Sigmoid colon (tissue), 7 donors: ENCODE data around the gene ITGA5. TPM values are rescaled to one million over a fixed set of nuclear protein-coding genes. Genes with fewer than 3 reads are reported as not detected.

Experiments
- DNase-seq: peaks from one replicate; pipeline ENCODE4 v3.0.0-alpha.2; 2019
- H3K27ac ChIP-seq, 4 donors: fragments of 200-600 bp; sonication (generic); one replicate each; pipeline ENCODE4 v1.5.1; 2016 to 2019; ENCODE audit warnings: mild to moderate bottlenecking in 1 of 4
- H3K27me3 ChIP-seq, 3 donors: fragments of 200-600 bp; sonication (generic); one replicate each; pipeline ENCODE4 v1.5.1; 2019; ENCODE audit warnings: mild to moderate bottlenecking in 1 of 3
- H3K36me3 ChIP-seq, 4 donors: fragments of 200-600 bp; sonication (generic); one replicate each; pipeline ENCODE4 v1.5.1; 2016 to 2019
- H3K4me1 ChIP-seq, 4 donors: fragments of 200-600 bp; sonication (generic); one replicate each; pipeline ENCODE4 v1.5.1; 2017 to 2019
- H3K4me3 ChIP-seq, 4 donors: fragments of 200-600 bp; sonication (generic); one replicate each; pipeline ENCODE4 v1.5.1; 2017 to 2019; ENCODE audit warnings: mild to moderate bottlenecking in 2 of 4, moderate library complexity in 1 of 4
- H3K9me3 ChIP-seq, 4 donors: fragments of 200-600 bp in 3 of 4; sonication (generic) in 3 of 4; one replicate each; pipeline versions ENCODE4 v1.5.1 to v1.6.1; 2013 to 2019
- EP300 ChIP-seq, 4 donors: sonication (generic); formaldehyde crosslinking; IDR thresholded peaks; one replicate each; pipeline ENCODE4 v1.6.1; 2017; ENCODE audit warnings: antibody characterized with exemption in 4 of 4
- POLR2A ChIP-seq, 2 donors: fragments of 450-650 bp; IDR thresholded peaks; one replicate each; pipeline ENCODE4 v1.6.1; 2016; ENCODE audit warnings: antibody characterized with exemption in 2 of 2, mild to moderate bottlenecking in 2 of 2, moderate library complexity in 2 of 2
- POLR2AphosphoS5 ChIP-seq, 4 donors: sonication (generic); formaldehyde crosslinking; IDR thresholded peaks; one replicate each; pipeline ENCODE4 v1.6.1; 2017; ENCODE audit warnings: antibody characterized with exemption in 4 of 4
- WGBS, 2 donors: extraction: QIAGEN DNeasy Blood & Tissue Kit; methylation state at CpG; one replicate each; pipeline ENCODE4 v1.1.7; 2013; 5-methylcytosine and 5-hydroxymethylcytosine counted together
- intact Hi-C: fragments of 100-400 bp; cut with DNase I; formaldehyde crosslinking; loops from one replicate; pipeline ENCODE4 v1.15.1; 2023
- polyA plus RNA-seq, 3 donors: library from polyadenylated mRNA; stranded (reverse); fragments of 200-250 nt; gene quantifications; one replicate each; pipeline ENCODE4 v1.2.3, GENCODE V29; 2013
- total RNA-seq, 4 donors: library from RNA; depleted of rRNA; stranded (reverse); fragments of >200 nt; gene quantifications; one replicate each; pipeline ENCODE4 v1.1.0, GENCODE V29; 2016
- TF ChIP-seq, protein P1 (sequence below), 4 experiments: fragments of 450-650 bp in 3 of 4; fragments of 200-600 bp in 1 of 4; IDR thresholded peaks; one replicate each; pipeline ENCODE4 v1.5.1; 2016 to 2019; ENCODE audit warnings: antibody characterized with exemption in 4 of 4, mild to moderate bottlenecking in 3 of 4, moderate library complexity in 2 of 4
- donor health status: healthy with polysubstance abuse.
- donor health status: Bipolar disorder and iron deficiency.
- donor health status: healthy.

ITGA5 gene
- total and polyA plus RNA-seq, 7 donors, result 7.4 to 765 (median 200) TPM

DNA sequence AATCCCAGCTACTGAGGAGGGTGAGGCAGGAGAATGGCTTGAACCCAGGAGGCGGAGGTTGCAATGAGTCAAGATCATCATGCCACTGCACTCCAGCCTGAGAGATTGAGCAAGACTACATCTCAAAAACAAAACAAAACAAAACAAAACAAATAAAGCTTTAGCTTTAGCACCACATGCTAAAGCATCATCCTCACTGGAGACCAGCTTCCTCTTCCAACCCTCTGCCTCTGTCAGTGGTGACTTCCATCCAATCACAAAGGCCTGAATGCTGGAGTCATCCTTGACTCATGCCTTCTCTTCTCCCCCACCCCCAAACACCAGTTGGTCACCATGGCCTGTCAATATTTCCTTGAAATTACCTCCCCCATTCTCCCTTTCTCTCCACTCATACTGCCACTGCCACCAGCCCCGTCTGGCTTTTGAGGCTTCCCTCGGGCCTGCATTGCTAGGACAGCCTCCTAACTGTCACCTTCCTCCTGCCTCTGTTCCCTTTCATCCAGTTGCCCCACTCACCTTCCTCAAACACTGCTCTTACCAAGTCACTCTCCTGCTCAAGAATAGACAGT lies 35.9 kb downstream of the ITGA5 start:
- Histone ChIP-seq H3K27ac (peak overlapping the region in 1 of 4 donors; percentile 51), H3K36me3 (no peaks in the 10 kb centered on the region), H3K4me3 (no peak overlapping the region), H3K9me3 (no peaks in the 10 kb centered on the region), H3K4me1 (peaks cover 0 to 19% (median 15%) of the 10 kb centered on the region in 4 donors), H3K27me3 (no peaks in the 10 kb centered on the region)
- intact Hi-C loops, result no loop called here
- 77 to 87% methylated on average over 3 of the region's 3 CpGs for WGBS, 2 donors
- DNase-seq, result no peak
- TF ChIP-seq, protein P1, sequence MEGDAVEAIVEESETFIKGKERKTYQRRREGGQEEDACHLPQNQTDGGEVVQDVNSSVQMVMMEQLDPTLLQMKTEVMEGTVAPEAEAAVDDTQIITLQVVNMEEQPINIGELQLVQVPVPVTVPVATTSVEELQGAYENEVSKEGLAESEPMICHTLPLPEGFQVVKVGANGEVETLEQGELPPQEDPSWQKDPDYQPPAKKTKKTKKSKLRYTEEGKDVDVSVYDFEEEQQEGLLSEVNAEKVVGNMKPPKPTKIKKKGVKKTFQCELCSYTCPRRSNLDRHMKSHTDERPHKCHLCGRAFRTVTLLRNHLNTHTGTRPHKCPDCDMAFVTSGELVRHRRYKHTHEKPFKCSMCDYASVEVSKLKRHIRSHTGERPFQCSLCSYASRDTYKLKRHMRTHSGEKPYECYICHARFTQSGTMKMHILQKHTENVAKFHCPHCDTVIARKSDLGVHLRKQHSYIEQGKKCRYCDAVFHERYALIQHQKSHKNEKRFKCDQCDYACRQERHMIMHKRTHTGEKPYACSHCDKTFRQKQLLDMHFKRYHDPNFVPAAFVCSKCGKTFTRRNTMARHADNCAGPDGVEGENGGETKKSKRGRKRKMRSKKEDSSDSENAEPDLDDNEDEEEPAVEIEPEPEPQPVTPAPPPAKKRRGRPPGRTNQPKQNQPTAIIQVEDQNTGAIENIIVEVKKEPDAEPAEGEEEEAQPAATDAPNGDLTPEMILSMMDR (IDR thresholded peaks at IDR 0.05), result no peak
- TF ChIP-seq POLR2A (IDR thresholded peaks at IDR 0.05) (no peak), POLR2AphosphoS5 (IDR thresholded peaks at IDR 0.05) (peak in 1 of 4 donors; percentile 23), EP300 (IDR thresholded peaks at IDR 0.05) (no peak)

DNA sequence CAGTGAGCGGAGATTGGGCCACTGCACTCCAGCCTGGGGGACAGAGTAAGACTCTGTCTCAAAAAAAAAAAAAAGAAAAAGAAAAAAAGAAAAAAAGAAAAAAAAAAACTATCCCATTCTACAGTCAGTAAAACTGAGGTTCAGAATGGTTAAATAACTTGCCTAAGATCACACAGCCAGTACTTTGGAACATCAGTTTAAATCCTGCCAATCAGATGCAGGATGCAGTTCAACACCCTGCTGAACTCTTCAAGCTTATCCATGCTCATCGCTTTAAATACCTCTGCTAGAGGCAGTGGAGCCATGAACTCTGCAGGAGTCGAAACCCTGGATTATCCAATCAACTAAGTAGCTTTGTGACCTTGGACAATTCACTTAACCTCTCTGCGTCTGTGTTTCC lies 37.9 kb downstream of the ITGA5 start:
- no peaks in the 10 kb centered on the region for H3K9me3 ChIP-seq
- intact Hi-C loops, result no loop called here
- H3K36me3 ChIP-seq, result no peaks in the 10 kb centered on the region
- no peaks in the 10 kb centered on the region for H3K27me3 ChIP-seq
- TF ChIP-seq POLR2A (IDR thresholded peaks at IDR 0.05) (no peak), POLR2AphosphoS5 (IDR thresholded peaks at IDR 0.05) (no peak), EP300 (IDR thresholded peaks at IDR 0.05) (no peak)
- TF ChIP-seq, protein P1 (IDR thresholded peaks at IDR 0.05), result no peak
- H3K27ac ChIP-seq, result no peak overlapping the region
- H3K4me3 ChIP-seq, result no peak overlapping the region
- DNase-seq, result no peak
- H3K4me1 ChIP-seq, result peaks cover 0 to 29% (median 17%) of the 10 kb centered on the region in 4 donors
- WGBS, 2 donors, result 91 to 93% methylated on average over 4 of the region's 4 CpGs

DNA sequence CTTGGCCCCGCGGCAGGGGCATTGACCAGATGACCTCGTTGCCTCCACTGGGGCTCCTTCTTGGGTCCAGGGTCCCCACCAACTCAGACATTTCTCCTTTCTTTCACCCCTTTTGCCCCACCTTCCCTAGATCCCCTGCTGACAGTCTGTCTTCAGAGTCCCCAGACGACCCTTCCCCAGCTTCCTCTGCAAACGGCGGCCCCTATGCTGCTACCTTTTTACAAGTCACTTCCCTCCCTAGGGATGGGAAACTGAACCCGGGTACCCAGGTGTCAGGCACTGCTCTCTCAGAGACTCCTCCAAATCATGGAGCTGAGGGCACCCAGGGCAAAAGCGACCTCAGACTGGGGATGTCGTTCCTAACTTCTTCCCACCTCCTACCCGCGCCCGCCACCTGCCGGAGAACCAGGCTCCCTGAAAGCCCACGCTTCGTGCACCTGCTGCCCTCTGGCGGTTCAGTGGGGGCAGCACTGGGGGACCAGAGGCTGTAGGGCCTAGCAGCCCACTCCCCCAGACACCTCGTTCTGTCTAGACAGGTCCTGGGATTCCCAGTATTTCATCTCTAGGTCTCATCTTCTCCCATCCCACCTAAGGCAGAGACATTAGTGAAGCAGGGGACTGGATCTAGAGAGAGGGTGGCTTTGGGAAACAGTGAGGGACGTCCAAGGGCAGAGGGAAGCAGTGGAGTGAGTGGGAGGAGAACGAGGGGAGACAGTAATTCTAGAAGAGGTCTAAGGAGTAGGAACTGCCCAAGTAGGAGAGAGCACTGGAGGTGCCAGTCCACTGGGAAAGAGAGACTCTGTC lies 39.5 kb downstream of the ITGA5 start:
- TF ChIP-seq POLR2AphosphoS5 (IDR thresholded peaks at IDR 0.05) (peak in 3 of 4 donors; percentile 33 to 52 (median 37)), POLR2A (IDR thresholded peaks at IDR 0.05) (no peak), EP300 (IDR thresholded peaks at IDR 0.05) (no peak)
- TF ChIP-seq, protein P1 (IDR thresholded peaks at IDR 0.05), result peak; percentile 100
- Histone ChIP-seq H3K4me3 (peak overlapping the region; percentile 32 to 57 (median 55)), H3K9me3 (no peaks in the 10 kb centered on the region), H3K27ac (peak overlapping the region; percentile 77 to 84 (median 79)), H3K36me3 (no peaks in the 10 kb centered on the region), H3K27me3 (no peaks in the 10 kb centered on the region), H3K4me1 (peaks cover 0 to 26% (median 18%) of the 10 kb centered on the region in 4 donors)
- peak; percentile 96 for DNase-seq
- WGBS, 2 donors, result 8 to 19% methylated on average over 19 of the region's 19 CpGs
- intact Hi-C loops, result loop anchor here (10.0 kb wide), 1 partner anchor 375 kb away; the partner anchor contains the start of genes HOXC8 and HOXC9

DNA sequence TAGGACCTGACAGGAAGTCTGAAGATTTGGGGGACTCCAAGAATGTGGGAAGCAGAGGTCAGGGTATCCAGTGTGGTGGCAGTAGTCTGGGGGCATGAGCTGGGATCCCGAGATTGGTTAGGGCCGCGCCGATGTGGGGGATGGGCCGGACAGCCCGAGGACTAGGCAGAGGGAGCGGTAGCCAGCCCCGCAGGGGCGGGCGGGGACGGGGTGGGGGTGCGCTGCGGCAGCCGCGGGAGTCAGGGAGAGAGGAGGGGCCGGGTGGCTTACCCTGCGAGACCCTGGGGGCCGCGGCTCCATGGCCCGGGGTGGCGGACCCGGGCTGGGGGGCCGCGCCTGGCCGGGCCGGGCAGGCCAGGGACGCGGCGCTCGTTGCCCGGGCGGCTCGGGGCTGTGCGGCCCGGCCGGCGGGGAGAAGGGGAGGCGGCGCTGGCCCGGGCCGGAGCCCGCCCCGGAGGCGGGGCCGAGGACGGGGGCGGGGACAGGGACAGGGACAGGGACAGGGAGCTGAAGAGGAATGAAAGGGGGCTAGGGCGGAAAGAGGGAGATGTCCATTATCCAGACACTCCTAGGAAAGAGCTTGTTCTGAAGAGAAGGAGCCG lies 40.2 kb downstream of the ITGA5 start:
- Histone ChIP-seq H3K36me3 (no peaks in the 10 kb centered on the region), H3K9me3 (no peaks in the 10 kb centered on the region), H3K4me1 (peaks cover 0 to 26% (median 20%) of the 10 kb centered on the region in 4 donors), H3K27me3 (no peaks in the 10 kb centered on the region), H3K27ac (peak overlapping the region; percentile 77 to 84 (median 79)), H3K4me3 (peak overlapping the region; percentile 32 to 57 (median 55))
- WGBS, 2 donors, result 8 to 43% methylated on average over 49 of the region's 49 CpGs
- DNase-seq, result peak; percentile 82
- intact Hi-C loops, result loop anchor here (10.0 kb wide), 1 partner anchor 374 kb away; the partner anchor contains the start of genes HOXC8 and HOXC9
- TF ChIP-seq POLR2A (IDR thresholded peaks at IDR 0.05) (no peak), POLR2AphosphoS5 (IDR thresholded peaks at IDR 0.05) (no peak), EP300 (IDR thresholded peaks at IDR 0.05) (no peak)
- TF ChIP-seq, protein P1 (IDR thresholded peaks at IDR 0.05), result no peak
